HG03039 (cell line): ENCODE results near the gene PRKN.

Experiments used
- ATAC-seq: cut with Tn5 transposase; IDR thresholded peaks from one replicate; pipeline ENCODE4 v1.9.1; 2021; ENCODE audit warnings: mild to moderate bottlenecking, moderate library complexity; ENCODE audit not compliant: unreplicated experiment

The PRKN gene

GRCh38 chr6:161446296-161446925 lies 1281.2 kb downstream of the PRKN start:
- no peak for ATAC-seq

- ATAC-seq = no peak
Observed at GRCh38 chr6:161445021-161445799, 1282.4 kb downstream of the PRKN start.

GRCh38 chr6:161444464-161444863 lies 1283.1 kb downstream of the PRKN start:
- no peak for ATAC-seq

- no peak for ATAC-seq
Observed at GRCh38 chr6:161443848-161444247, 1283.7 kb downstream of the PRKN start.

GRCh38 chr6:161442420-161442819 lies 1285.1 kb downstream of the PRKN start:
- no peak for ATAC-seq

GRCh38 chr6:161440299-161440698 lies 1287.3 kb downstream of the PRKN start:
- no peak for ATAC-seq

GRCh38 chr6:161439093-161439492 lies 1288.5 kb downstream of the PRKN start:
- ATAC-seq = no peak

GRCh38 chr6:161438430-161439030 lies 1289.0 kb downstream of the PRKN start:
- no peak for ATAC-seq

GRCh38 chr6:161437851-161438250 lies 1289.7 kb downstream of the PRKN start:
- no peak for ATAC-seq

- no peak for ATAC-seq
Observed at GRCh38 chr6:161436106-161436876, 1291.3 kb downstream of the PRKN start.

- ATAC-seq = no peak
Observed at GRCh38 chr6:161435748-161436070, 1291.9 kb downstream of the PRKN start.

- ATAC-seq = no peak
Observed at GRCh38 chr6:161434921-161435747, 1292.4 kb downstream of the PRKN start.

- no peak for ATAC-seq
Observed at GRCh38 chr6:161434350-161434749, 1293.2 kb downstream of the PRKN start.

- ATAC-seq = no peak
Observed at GRCh38 chr6:161432546-161432945, 1295.0 kb downstream of the PRKN start.

- ATAC-seq = no peak
Observed at GRCh38 chr6:161429921-161430490, 1297.6 kb downstream of the PRKN start.

GRCh38 chr6:161424421-161424820 lies 1303.1 kb downstream of the PRKN start:
- ATAC-seq = no peak

- ATAC-seq = no peak
Observed at GRCh38 chr6:161422710-161423680, 1304.6 kb downstream of the PRKN start.

GRCh38 chr6:161418463-161418945 lies 1309.1 kb downstream of the PRKN start:
- ATAC-seq = no peak
